LNCaP clone FGC (cell line): ENCODE results near the gene RMRP.

Experiments
- DNase-seq: peaks from one replicate; pipeline ENCODE4 v3.0.0-alpha.2; 2011; ENCODE audit warnings: low read depth
- H3K4me3 ChIP-seq: 2 replicates; pipeline ENCODE4 v1.5.1; 2011; ENCODE audit warnings: mild to moderate bottlenecking, low read depth, low read length, control low read depth
- CTCF ChIP-seq: IDR thresholded peaks from 2 replicates; pipeline ENCODE4 v1.5.1; 2012; ENCODE audit warnings: mild to moderate bottlenecking; ENCODE audit not compliant: control insufficient read depth, insufficient read depth; ENCODE audit errors: extremely low read depth

RMRP gene

GRCh38 chr9:35658968-35659220 lies 1.1 kb upstream of the RMRP start:
- H3K4me3 ChIP-seq: peak overlapping the region; percentile 71
- TF ChIP-seq CTCF: no peak
- no peak for DNase-seq

GRCh38 chr9:35658137-35658967 lies 533 bp upstream of the RMRP start, which contains the start of gene CCDC107:
Gene CCDC107 (plus strand): TSS chr9:35658292. CDS start chr9:35658380, 88 bp downstream.
- peak; percentile 27 for DNase-seq
- peak; percentile 56 for TF ChIP-seq CTCF
- H3K4me3 ChIP-seq: peak within 1 kb of the TSS; percentile 71

GRCh38 chr9:35656831-35657545 lies 831 bp downstream of the RMRP start:
- no peak for TF ChIP-seq CTCF
- no peak for DNase-seq

GRCh38 chr9:35656348-35656747 lies 1.5 kb downstream of the RMRP start:
- no peak for DNase-seq
- no peak for TF ChIP-seq CTCF
- no peak overlapping the region for H3K4me3 ChIP-seq

More at GRCh38 chr9:35656831-35657545, 831 bp downstream of the RMRP start:
- H3K4me3 ChIP-seq: peak overlapping the region; percentile 34

GRCh38 chr9:35653611-35654010 lies 4.2 kb downstream of the RMRP start:
- DNase-seq: no peak
- no peak overlapping the region for H3K4me3 ChIP-seq
- TF ChIP-seq CTCF: no peak

- no peak overlapping the region for H3K4me3 ChIP-seq
- no peak for TF ChIP-seq CTCF
- no peak for DNase-seq
Measured at GRCh38 chr9:35652829-35653209, 5.0 kb downstream of the RMRP start.
